GM19099 (cell line): ENCODE results near the gene ATRN.

Experiments used
- POLR2A ChIP-seq: IDR thresholded peaks from 3 replicates; pipeline ENCODE4 v1.6.1; 2011; ENCODE audit warnings: low read depth; ENCODE audit not compliant: insufficient read length; ENCODE audit errors: extremely low read depth

Gene ATRN

DNA sequence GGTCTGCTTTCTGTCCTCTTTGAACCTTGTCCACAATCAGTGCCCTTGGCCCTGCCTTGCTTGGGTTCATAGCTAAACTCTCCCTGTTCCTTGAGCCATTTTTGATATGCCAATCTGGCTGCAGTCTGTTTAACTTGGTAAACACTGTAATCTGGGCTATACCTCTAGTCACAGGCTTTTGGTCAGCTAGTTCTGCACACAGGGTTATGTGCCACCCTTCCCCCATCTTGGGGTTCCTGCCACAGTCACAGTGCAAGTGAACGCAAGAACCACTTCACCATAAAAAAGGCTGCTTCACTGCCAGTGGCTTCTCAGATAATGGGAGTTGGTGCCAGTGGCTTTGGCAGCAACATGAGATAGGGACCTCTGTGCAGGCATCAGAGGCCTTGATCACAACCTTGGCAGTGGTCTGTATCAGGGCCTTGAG, 10.9 kb upstream of the ATRN start:
- no peak for TF ChIP-seq POLR2A

DNA sequence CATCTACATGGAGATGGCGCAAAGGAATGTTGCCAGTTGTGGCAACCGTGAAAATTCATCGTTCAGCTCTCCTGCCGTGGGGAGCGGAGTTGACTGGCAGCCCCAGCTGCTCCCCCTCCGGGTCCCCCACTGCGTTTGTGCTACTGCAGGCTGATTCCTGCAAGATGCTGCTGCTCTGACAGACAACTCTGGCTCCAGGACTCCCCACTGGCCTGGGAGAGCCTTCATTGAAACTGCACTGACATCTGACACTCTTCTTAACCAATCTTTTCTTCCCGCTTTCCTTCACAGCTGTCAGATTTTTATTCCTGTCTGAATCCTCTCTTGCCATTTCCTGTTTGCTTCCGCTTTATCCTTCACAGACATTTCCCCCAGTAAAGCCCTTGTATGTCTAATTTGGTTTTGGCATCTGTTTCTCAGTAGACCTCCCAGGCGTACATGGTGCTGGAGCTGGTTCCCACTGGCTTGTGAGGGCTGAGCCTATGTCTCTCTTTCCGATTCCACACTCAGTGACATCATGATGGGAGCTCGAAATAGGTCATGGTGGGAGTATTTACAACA, 9.5 kb upstream of the ATRN start:
- TF ChIP-seq POLR2A = no peak

DNA sequence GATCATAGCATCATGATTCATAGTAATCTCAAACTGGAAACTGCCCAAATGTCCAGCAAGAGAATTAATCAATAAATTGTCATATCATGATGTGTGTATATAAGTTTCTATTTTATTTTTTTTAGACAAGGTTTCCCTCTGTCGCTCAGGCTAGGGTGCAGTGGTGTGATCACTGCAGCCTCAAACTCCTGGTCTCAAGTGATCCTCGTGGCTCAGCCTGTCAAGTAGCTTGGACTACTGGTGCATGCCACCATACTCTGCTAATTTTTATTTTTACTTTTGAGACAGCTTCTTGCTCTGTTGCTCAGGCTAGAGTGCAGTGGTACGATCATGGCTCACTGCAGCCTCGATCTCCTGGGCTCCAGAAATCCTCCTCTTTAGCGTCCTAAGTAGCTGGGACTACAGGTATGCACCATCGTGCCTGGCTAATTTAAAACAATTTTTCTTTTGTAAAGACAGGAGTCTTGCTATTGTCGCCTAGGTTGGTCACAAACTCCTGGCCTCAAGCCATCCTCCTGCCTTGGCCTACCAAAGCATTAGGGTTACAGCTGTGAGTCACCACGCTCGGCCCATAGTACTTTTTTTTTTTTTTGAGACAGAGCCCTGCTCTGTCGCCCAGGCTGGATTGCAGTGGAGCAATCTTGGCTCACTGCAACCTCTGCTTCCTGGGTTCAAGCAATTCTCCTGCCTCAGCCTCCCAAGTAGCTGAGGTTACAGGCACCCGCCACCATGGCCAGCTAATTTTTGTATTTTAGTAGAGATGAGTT, 8.7 kb upstream of the ATRN start:
- TF ChIP-seq POLR2A = no peak

GRCh38 chr20:3464166-3464565, 6.7 kb upstream of the ATRN start:
- no peak for TF ChIP-seq POLR2A

DNA sequence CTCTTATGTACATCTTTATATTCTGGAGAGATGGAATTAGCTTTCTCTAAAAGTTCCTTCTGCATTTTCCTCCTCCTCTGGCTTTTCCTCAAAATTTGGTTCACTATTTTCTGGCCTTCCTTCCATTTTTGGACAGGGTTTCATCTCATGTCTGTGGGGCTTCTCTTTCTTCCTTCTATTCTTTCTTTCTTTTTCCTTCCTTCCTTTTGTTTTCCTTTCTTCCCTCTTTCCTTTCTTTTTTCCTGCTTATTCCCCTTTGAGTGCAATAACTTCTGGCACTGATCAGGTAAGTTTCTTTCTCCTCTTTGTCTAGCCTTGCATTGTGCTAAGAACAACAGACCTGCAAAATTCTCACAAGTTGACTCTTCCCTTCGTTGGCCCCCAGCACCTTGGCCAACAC, 5.5 kb upstream of the ATRN start:
- no peak for TF ChIP-seq POLR2A

- no peak for TF ChIP-seq POLR2A
Measured at GRCh38 chr20:3470208-3470626, 601 bp upstream of the ATRN start.

DNA sequence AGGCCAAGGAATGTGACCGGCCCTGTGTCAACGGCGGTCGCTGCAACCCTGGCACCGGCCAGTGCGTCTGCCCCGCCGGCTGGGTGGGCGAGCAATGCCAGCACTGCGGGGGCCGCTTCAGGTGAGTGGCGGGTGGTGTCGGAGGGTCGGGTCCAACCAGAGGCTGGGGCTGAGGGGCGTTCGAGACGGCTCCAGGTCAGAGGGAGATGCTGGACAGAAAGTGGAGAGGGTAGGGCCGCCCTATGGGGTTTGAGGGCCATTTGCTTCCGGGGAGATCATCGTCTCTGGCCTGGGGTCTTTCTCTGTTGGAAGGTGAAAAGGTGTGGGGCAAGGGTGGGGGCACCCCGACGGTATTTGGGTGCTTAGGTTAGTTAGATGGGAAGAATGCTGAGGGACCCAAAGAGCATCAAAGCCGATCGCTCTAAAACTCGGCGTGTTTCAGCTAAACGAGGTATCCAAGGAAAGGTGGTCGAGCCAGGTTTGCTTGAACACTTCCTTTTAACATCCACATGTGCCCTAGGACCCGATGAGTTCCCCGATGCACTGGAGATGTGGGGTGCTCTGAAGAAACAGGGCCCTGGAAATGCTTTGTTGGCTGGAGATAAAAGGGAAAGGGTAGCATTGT, 691 bp downstream of the ATRN start:
- no peak for TF ChIP-seq POLR2A

- TF ChIP-seq POLR2A = no peak
Measured at GRCh38 chr20:3472105-3472504, 1.3 kb downstream of the ATRN start.

- TF ChIP-seq POLR2A = no peak
Measured at GRCh38 chr20:3473324-3473723, 2.5 kb downstream of the ATRN start.

GRCh38 chr20:3473944-3474343, 3.1 kb downstream of the ATRN start:
- TF ChIP-seq POLR2A = no peak

- TF ChIP-seq POLR2A = no peak
Measured at GRCh38 chr20:3477861-3478544, 7.2 kb downstream of the ATRN start.

- TF ChIP-seq POLR2A = no peak
Measured at GRCh38 chr20:3479025-3479424, 8.2 kb downstream of the ATRN start.

- TF ChIP-seq POLR2A = no peak
Measured at GRCh38 chr20:3479759-3480615, 9.2 kb downstream of the ATRN start.

GRCh38 chr20:3483309-3483708, 12.5 kb downstream of the ATRN start:
- no peak for TF ChIP-seq POLR2A

DNA sequence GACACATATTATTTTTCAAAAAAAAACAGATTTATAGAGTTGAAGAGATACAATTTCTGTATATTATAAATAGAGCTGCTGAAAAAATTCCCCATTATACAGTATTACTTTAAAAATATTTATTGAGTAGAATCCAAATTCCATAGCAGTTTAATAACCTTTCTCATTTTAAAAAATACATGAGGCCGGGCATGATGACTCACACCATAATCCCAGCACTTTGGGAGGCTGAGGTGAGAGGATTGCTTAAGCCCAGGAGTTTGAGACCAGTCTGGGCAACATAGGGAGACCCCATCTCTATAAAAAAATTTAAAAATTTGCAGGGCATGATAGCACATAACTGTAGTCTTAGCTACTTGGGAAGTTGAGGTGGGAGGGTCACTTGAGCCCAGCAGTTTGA, 13.0 kb downstream of the ATRN start:
- no peak for TF ChIP-seq POLR2A

DNA sequence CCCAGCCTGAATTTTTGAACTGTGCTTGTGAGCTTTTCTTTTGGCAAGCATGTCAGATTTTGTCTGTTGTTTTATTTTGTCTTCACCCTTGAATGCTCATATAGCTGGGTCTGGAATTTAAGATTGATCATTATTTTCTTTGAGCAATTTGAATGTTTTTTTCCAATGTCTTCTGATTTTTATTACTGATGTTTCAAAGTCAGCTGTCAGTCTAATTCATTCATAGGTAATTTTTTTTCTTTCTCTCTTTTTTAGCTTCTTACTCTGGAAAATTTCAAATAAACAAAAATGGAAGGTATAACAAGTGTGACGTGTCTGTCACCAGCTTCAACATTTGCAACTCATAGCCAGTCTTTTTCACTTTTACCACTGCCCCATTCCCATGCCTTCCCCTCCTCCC, 15.1 kb downstream of the ATRN start:
- TF ChIP-seq POLR2A = no peak

DNA sequence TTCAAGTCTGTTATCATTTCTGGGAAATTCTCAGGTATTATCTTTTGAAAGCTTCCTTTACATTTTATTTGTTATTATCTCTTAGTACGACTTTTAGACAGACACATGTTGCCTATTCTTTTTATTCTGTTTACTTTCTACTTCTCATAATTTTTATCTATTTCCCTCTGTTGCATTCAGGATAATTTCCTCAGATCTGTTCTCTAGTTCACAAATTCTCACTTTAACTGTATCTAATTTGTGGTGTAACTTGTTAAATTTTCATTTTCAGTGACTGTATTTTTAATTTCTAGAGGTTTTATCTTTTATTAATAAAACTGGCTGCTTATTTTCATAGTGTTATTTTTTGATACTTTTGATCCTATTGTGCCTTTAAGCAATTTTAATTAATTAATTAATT, 16.0 kb downstream of the ATRN start:
- TF ChIP-seq POLR2A = no peak
